Spleen (tissue), 7 donors: ENCODE results near the gene CAMTA1.

Experiments used
- CTCF ChIP-seq, 11 experiments: fragments of 200-600 bp in 7 of 11; fragments of 450-650 bp in 4 of 11; sonication (generic) in 4 of 11; IDR thresholded peaks in 8 of 11; conservative IDR thresholded peaks in 3 of 11; 1 replicate in 7 of 11; 2 replicates in 4 of 11; pipeline versions ENCODE4 v1.4.0 to v1.8.0; 2016 to 2021; ENCODE audit warnings: antibody characterized with exemption in 11 of 11, inconsistent platforms in 4 of 11, mild to moderate bottlenecking in 1 of 11
- POLR2A ChIP-seq, 3 donors: fragments of 450-650 bp; IDR thresholded peaks; one replicate each; pipeline ENCODE4 v1.5.1; 2017; ENCODE audit warnings: antibody characterized with exemption in 3 of 3, mild to moderate bottlenecking in 1 of 3
- POLR2AphosphoS5 ChIP-seq, 3 donors: sonication (generic); formaldehyde crosslinking; IDR thresholded peaks; one replicate each; pipeline ENCODE4 v1.5.1; 2017; ENCODE audit warnings: antibody characterized with exemption in 3 of 3
- donor health status: DM: no; HTN: no; CAD: no; lungs with moderate emphysema.
- donor health status: DM: no; HTN: no; CAD: no.
- donor health status: DM: no; HTN: no; CAD: no.

- TF ChIP-seq CTCF (IDR thresholded peaks at IDR 0.05 in 8 of 11, conservative IDR thresholded peaks at IDR 0.05 in 3 of 11) (no peak), POLR2A (IDR thresholded peaks at IDR 0.05) (no peak), POLR2AphosphoS5 (IDR thresholded peaks at IDR 0.05) (no peak)
Observed at GRCh38 chr1:6811583-6811982, 26.3 kb downstream of the CAMTA1 start.
